ENCODE measurements around the gene CACNB4. TPM values are rescaled to one million over a fixed set of nuclear protein-coding genes. Genes with fewer than 3 reads are reported as not detected.

The CACNB4 gene
- total RNA-seq, 1 experiment from 2014 or later: 0.79 TPM

- no peak for DNase-seq (ENCODE audit: low spot score)
Observed at GRCh38 chr2:152089238-152089637, 9.6 kb downstream of the CACNB4 start.

DNA sequence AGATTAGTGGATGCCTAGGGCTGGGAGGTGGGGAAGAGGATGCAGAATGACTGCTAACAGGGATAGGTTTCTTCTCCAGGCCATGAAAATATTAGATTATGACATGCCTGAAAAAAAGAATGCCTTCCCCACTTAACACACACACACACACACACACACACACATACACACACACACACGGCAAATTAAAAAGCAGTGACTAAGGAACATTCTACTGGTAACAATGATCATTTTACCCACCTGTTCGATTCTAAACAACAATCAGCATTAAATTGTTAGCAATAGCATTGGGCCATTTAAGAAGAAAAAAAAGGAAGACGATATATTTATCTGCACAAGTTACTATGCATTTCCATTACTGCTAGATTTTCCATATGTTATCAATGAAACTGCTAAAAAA is 10.8 kb downstream of the CACNB4 start:
- no peak for DNase-seq (ENCODE audit: low spot score)

DNA sequence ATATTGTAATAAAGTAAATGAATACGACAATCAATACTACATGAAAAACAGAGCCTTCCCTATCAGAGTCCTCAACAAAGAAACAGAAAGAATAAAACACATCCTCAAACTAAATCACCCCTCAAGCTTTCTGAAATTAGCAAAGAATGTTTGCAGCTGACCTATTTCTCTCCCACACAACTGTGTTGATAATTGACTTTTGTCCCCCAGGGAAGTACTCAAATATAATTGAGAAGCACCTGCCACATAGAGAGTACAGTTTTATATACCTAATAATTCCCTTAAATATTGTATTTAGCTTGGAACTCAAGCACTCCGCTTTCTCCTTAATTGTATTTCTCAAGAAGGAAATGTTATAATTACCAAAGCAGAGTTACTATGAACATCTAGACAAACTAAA is 12.6 kb downstream of the CACNB4 start:
- DNase-seq (ENCODE audit: low spot score): no peak

DNA sequence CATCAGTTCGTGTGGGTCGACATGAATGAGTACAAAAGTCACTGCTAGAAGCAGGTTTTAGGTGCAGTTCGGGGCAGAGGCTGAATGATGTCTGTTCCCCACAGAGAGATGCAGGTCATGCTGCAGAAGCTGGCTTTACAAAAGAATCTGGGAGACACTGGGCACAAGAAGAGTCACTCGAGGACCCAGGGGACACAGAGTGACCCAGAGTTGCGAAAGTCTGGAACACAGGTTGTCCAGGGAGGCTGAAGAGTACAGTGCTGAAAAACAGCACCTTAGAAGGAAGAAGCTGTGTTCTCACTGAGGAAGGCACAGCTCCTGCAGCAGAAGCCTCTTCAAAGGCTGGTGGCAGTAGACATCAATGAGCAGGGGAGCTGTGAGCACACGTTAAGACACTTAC is 14.8 kb downstream of the CACNB4 start:
- no peak for DNase-seq (ENCODE audit: low spot score)

DNA sequence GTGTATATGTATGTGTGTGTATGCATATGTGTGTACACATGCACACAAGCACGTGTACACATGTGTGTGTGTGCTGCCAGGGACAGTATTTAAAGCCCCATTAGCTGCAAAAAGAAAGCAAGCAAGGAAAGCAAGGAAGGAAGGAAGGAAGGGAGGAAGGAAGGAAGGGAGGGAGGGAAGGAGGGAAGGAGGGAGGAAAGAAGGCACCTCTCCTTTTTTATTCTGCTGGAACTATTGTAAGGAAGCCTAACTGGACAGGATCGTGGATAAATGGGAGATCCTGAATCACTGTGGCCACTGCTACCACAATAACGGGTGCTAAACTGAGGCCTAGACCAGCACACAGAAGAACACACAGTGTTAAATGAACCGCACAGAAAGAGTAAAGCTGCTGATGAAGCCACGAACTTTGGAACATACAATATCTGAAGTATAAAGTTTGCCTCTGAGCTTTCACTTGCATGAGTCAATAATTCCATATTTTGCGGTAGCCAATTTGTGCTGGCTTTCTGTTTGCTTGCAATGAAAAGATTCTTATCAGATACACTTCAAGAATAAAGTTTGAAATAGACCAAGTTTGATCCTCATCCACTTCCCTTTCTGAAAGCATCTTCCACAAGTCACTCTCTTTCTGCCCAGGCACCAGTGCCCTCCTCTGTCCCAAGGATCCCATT is 15.5 kb downstream of the CACNB4 start:
- no peak for DNase-seq (ENCODE audit: low spot score)

DNA sequence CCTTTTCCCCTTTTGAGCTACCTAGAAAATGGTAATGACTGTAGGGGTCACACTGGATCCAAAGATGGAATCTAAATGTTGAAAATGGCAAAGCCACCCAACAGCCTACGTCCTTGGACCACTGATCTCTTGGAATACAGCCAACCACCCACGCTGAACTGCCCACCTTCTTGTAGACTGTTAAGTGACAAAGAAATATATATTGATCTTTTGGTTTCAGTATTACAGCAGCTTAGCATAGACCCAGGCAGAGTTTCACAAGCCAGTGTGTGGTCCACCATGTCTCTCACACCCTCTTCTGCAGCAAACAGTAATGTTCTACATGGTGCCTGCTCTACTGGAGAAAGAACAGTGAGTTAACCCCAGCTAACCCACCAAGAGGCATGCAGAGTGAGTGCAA is 20.2 kb downstream of the CACNB4 start:
- DNase-seq (ENCODE audit: low spot score): no peak

- no peak for DNase-seq (ENCODE audit: low spot score)
Observed at GRCh38 chr2:152078023-152078422, 20.8 kb downstream of the CACNB4 start.

- no peak for DNase-seq (ENCODE audit: low spot score)
Observed at GRCh38 chr2:152075461-152076050, 23.3 kb downstream of the CACNB4 start.

DNA sequence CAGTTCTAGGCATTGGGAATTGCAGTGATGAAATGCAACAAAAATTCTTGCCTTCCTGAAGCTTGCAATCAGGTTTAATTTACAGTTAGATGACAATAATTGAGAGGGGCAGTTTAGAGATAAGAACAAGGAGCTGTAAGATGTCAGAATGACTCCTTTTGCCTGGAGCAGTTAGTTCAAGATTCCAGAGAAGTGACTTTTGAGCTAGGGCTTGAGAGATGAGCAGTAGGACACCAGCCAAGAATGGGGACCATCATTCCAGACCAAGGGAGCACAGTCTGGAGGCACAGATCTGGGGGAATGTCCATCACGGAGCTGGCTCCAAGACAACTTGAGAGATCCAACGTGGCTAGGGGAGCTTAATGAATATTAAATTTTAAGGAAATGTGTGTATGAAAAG is 26.8 kb downstream of the CACNB4 start:
- no peak for DNase-seq (ENCODE audit: low spot score)

- DNase-seq (ENCODE audit: low spot score): no peak
Observed at GRCh38 chr2:152071518-152071917, 27.3 kb downstream of the CACNB4 start.

GRCh38 chr2:152071092-152071491 is 27.8 kb downstream of the CACNB4 start:
- DNase-seq (ENCODE audit: low spot score): no peak

DNA sequence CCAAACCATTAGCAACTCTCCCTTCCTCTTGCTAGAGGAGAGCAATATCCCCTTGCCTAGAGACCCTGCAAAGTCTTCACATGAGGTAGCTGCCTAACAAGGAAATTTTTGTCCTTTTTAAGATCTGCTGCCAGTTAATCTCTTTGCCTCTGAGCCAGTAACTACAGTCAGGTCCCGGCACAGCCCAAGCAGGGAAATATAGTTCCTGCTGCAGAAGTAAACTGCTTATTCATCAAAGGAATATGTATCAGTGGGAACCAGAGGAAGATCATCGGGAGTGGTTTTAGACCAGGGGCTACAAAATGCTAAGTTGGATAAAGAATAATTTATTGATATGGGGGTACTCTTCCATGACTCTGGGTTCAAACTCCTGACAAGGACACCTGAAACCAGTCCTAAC is 30.6 kb downstream of the CACNB4 start:
- no peak for DNase-seq (ENCODE audit: low spot score)

GRCh38 chr2:152067823-152068222 is 31.0 kb downstream of the CACNB4 start:
- no peak for DNase-seq (ENCODE audit: low spot score)

DNA sequence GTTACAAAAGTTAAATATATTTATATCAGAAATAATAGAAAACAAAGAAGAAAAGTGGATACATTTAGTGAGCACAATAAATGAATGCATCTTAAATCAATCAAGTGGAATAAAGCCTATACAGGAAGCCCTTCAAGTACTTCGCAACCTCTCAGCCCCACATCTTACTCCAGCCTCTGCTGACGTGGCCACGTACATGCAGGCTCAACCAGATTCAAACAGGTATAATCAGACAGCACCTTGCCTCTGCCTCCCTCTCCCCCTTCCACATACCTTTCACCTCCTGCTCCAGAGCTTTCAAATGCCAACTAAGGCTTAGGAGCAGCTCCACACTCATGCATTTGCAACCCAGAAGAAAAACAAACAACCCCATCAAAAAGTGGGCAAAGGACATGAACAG is 32.9 kb downstream of the CACNB4 start:
- DNase-seq (ENCODE audit: low spot score): no peak

DNA sequence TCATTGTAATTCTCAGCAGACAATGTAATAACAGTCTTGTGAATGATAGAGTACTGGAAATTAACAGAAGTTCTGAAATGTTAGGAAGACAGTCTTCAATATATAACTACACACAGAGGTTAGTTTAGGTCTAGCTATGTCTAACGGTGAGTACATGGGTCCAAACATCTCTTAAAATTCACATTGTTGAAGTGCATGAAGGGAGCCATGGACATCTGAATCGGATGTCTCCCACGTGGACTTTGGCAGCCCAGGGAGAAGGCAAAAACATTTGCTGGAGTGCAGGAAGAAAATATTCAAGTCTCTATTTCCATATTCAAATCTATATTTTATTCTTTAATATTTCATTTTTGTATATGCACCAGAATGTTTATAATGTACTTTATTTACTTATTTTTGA is 34.8 kb downstream of the CACNB4 start:
- DNase-seq (ENCODE audit: low spot score): no peak

DNA sequence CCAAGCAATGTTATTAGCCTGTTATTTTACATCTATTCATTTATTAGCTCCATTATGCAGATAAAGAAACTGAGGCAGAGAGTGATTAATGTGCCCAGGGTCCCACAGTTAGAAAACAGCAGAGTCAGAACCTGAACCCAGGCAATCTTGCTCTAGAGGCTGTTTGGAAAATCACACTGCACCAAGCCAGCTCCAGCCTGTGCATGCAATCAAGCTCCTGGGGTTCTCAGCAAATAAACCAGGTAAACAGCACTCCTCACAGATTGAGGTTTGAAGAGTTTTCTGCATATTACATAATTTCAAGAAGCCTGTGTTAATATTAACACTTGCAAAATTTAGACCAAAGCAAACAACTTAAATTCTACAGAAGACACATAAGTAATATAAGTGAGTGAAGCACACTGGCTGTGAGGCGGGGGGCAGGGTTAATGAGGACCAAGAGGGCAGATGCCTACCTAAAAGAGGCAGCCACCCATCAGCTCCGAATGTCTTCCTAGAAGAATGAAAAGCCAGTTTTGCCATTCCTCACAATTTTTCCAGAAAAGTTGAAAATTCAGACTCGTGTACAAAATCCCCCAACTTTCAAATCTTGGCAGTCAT is 35.4 kb downstream of the CACNB4 start:
- DNase-seq (ENCODE audit: low spot score): no peak

- DNase-seq (ENCODE audit: low spot score): no peak
Observed at GRCh38 chr2:152062125-152063091, 36.4 kb downstream of the CACNB4 start.

GRCh38 chr2:152061383-152061782 is 37.5 kb downstream of the CACNB4 start:
- no peak for DNase-seq (ENCODE audit: low spot score)

- no peak for DNase-seq (ENCODE audit: low spot score)
Observed at GRCh38 chr2:152058655-152059054, 40.2 kb downstream of the CACNB4 start.

DNA sequence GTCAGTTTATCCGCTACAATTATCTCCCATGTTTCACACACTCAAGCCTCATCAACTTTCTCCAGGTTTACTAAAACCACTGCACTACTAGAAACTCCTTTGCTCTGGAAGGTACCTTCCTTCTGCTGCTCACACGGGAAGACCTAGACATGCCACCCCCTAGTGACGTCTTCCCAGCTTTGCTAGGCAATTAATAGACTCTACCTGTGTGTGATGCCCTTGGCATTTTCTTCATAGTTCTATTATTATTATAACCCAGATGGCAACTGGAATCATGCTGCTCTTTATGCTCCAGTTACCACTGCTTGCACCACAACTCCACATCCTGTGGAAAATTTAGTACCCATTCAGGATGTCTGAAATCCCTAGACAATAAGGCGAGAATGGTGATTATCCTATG is 42.4 kb downstream of the CACNB4 start:
- no peak for DNase-seq (ENCODE audit: low spot score)

DNA sequence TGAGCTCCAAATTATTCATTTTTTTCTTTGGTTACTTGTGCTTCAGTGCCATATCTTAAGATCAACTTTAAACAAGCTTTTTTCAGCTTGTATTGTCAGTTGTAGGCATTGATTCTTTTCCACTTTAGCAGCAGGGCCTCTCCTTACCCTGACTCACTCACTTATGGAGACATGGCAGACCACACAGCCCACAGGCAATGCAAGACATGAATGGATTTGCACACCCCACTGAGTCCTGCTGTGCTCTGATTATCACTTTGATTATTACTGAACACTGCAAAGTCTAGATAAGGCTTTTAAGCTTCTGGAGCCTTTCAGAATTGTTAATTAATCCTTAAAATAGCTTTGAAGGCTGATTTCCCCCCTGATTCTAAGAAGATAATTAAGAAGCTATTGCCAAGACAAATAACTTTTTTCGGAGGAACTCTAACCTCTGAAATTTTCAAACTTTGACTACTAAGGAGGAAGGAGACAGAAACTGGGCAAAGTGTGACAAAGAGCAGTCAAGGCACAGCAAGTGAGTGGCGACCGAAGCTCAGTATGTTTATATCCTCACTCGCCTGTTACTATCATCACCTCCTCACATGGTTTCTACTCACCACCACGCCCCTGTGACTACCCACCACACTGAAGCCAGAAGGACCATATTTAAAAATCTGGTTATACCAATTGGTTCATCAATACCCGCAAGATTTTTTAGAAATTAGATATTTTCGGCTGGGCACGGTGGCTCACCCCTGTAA is 43.3 kb downstream of the CACNB4 start:
- DNase-seq (ENCODE audit: low spot score): no peak

DNA sequence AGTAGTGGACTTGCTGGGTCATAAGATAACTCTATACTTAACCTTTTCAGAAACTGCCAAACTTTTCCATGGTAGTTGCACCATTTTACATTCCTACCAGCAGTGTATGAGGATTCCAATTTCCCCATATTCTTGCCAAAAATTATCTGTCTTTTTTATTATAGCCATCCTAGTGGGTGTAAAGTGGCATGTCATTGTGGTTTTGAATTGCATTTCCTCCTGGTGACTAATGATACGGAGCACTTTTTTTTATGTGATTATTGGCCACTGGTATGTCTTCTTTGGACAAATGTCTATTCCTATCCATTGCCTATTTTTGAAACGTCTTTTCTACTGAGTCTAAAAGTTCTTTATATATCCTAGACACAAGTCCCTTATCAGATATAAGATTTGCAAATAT is 44.3 kb downstream of the CACNB4 start:
- peak; percentile 50 for DNase-seq (ENCODE audit: low spot score)

Measured in H4 (cell line).